Activated naive CD4-positive, alpha-beta T cell treated with anti-CD3 and anti-CD28 coated beads for 36 hours (primary cell): ENCODE data around the gene HRK. TPM values are rescaled to one million over a fixed set of nuclear protein-coding genes. Genes with fewer than 3 reads are reported as not detected.

Experiments used
- CTCF ChIA-PET: fragments of 350-600 bp; sonication (Branson Sonifier 250); formaldehyde crosslinking; loops from one replicate; lab custom pipeline; 2021; ENCODE audit warnings: antibody characterized with exemption; lab: Charles Lee
- DNase-seq: peaks from one replicate; pipeline ENCODE4 v3.0.0-alpha.2; 2020
- H3K27ac Mint-ChIP-seq: one replicate; pipeline ENCODE4 v1.8.0; 2021; ENCODE audit warnings: mild to moderate bottlenecking, mixed read lengths
- H3K27me3 Mint-ChIP-seq: one replicate; pipeline ENCODE4 v1.8.0; 2021; ENCODE audit warnings: low read depth, mixed read lengths
- H3K36me3 Mint-ChIP-seq: one replicate; pipeline ENCODE4 v1.8.0; 2021; ENCODE audit warnings: low read depth, mixed read lengths
- H3K4me1 Mint-ChIP-seq: one replicate; pipeline ENCODE4 v1.8.0; 2021; ENCODE audit warnings: low read depth, mixed read lengths
- H3K4me3 Mint-ChIP-seq: one replicate; pipeline ENCODE4 v1.8.0; 2021; ENCODE audit warnings: mild to moderate bottlenecking, moderate library complexity, mixed read lengths
- H3K9me3 Mint-ChIP-seq: one replicate; pipeline ENCODE4 v1.8.0; 2021; ENCODE audit warnings: mixed read lengths
- intact Hi-C: fragments of 100-400 bp; cut with micrococcal nuclease; formaldehyde crosslinking; loops from one replicate; pipeline ENCODE4 v1.15.1; 2023
- total RNA-seq, 2 experiments: library from RNA; stranded (reverse); gene quantifications; one replicate each; pipeline ENCODE4 v1.2.3, GENCODE V29; 2021

Gene HRK
- total RNA-seq, 2 experiments from 2014 or later: not detected

DNA sequence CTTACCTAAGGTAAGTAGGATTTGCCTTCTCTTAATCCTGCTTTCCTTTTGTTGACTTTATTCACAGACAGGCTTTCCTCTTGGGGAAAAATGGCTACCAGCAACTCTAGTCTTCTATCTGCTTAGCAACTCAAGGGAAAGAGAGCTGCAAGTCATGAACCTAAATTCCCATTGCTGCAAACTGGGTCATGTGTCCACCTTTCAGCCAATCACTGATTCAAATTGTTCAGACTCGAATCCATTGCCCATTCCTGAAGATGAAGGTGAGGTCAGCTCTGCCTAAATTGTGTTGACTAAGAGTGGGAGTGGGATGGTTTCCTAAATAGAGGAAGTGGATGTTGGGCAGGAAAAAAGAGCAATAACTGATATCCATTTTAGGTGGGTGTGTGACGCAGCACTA is 37.2 kb upstream of the HRK start:
- no peak overlapping the region for H3K27ac Mint-ChIP-seq
- H3K27me3 Mint-ChIP-seq: peaks cover 3% of the 10 kb centered on the region
- peaks cover 15% of the 10 kb centered on the region for H3K36me3 Mint-ChIP-seq
- intact Hi-C loops: no loop called here
- H3K4me1 Mint-ChIP-seq: peaks cover 54% of the 10 kb centered on the region
- no peaks in the 10 kb centered on the region for H3K9me3 Mint-ChIP-seq
- CTCF ChIA-PET: no interaction called here
- H3K4me3 Mint-ChIP-seq: no peak overlapping the region
- no peak for DNase-seq

GRCh38 chr12:116916714-116917114 is 35.5 kb upstream of the HRK start:
- Mint-ChIP-seq H3K27ac (no peak overlapping the region), H3K9me3 (no peaks in the 10 kb centered on the region), H3K4me1 (peaks cover 53% of the 10 kb centered on the region), H3K27me3 (peaks cover 3% of the 10 kb centered on the region), H3K36me3 (peaks cover 15% of the 10 kb centered on the region), H3K4me3 (no peak overlapping the region)
- intact Hi-C loops: no loop called here
- CTCF ChIA-PET: no interaction called here
- peak; percentile 22 for DNase-seq

DNA sequence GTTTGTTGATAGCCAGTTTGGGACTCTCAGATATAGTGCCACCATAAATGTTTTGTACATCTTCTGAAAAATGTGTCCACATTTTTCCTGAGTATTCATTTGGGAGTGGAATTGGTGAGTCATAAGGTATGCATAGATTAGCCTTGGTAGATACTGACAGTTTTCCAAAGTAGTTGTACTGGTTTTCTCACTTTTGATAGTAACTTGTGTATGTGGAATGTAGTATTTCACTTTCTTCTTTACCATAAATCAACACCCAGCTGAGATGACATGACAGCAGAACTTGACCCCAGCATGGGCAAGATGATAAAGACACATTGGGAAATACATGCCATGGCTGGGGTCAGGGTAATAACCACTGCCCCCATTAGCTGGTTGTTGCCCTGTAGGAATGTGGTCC is 34.9 kb upstream of the HRK start:
- peaks cover 15% of the 10 kb centered on the region for H3K36me3 Mint-ChIP-seq

DNA sequence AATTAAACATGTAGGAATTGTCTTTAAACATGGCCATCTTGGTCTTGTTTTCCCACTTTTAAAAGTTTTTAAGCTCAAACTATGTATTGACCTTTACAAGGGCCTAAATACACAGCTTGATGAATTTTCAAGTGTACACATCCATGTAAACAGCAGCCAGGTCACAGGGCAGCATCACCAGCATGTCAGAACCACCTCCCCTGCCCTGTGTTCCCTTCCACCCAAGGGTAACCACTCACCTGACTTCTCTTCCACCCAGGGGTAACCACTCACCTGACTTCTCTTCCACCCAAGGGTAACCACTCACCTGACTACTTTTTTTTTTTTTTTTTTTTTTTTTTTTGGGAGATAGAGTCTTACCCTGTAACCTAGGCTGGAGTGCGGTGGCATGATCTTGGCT is 34.1 kb upstream of the HRK start:
- H3K36me3 Mint-ChIP-seq: peaks cover 13% of the 10 kb centered on the region
- CTCF ChIA-PET: no interaction called here
- intact Hi-C loops: no loop called here
- no peaks in the 10 kb centered on the region for H3K9me3 Mint-ChIP-seq
- H3K27ac Mint-ChIP-seq: no peak overlapping the region
- peaks cover 44% of the 10 kb centered on the region for H3K4me1 Mint-ChIP-seq
- H3K27me3 Mint-ChIP-seq: no peaks in the 10 kb centered on the region
- no peak overlapping the region for H3K4me3 Mint-ChIP-seq
- DNase-seq: no peak

More for the DNA sequence above, 34.9 kb upstream of the HRK start:
- CTCF ChIA-PET: no interaction called here
- H3K4me3 Mint-ChIP-seq: no peak overlapping the region
- peaks cover 3% of the 10 kb centered on the region for H3K27me3 Mint-ChIP-seq
- no peak for DNase-seq
- intact Hi-C loops: no loop called here
- peaks cover 52% of the 10 kb centered on the region for H3K4me1 Mint-ChIP-seq
- no peaks in the 10 kb centered on the region for H3K9me3 Mint-ChIP-seq
- no peak overlapping the region for H3K27ac Mint-ChIP-seq

DNA sequence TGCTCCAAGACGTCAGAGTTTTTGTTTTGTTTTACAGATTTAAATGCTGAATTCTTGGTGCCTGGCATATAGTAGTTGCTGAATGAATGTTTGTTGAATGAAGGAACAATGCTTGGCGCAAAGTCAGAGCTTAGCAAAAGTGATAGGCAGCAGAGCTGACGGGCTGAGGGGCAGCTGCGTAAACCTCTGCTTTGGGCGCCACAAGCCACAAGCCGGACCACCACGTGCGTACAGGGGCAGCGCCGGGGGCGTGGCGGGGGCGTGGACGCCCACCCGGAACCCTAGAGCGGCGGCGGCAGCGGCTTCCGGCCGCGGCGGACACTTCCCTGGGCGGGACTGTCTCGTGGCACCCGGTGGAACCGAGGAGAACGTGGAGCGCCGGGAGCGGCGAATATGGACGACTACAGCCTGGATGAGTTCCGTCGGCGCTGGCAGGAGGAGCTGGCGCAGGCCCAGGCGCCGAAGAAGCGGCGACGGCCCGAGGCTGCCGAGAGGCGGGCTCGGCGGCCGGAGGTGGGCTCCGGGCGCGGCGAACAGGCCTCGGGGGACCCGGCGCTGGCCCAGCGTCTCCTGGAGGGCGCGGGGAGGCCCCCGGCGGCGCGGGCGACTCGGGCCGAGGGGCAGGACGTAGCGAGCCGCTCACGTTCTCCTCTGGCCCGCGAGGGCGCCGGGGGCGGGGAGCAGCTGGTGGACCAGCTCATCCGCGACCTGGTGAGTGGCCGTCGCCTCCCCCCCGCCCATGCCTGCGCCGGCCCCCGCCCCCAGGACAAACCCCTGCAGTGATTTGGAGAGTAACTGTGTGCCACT is 29.6 kb upstream of the HRK start, which contains the start of gene FBXW8:
TSS of gene FBXW8 (plus strand) at position 306 of the 807 bp plus-strand sequence. CDS start at position 394, 88 bp downstream.
- H3K4me1 Mint-ChIP-seq: peaks cover 19% of the 10 kb centered on the region
- peaks cover 2% of the 10 kb centered on the region for H3K36me3 Mint-ChIP-seq

GRCh38 chr12:116910280-116910644 is 29.0 kb upstream of the HRK start:
- Mint-ChIP-seq H3K27me3 (peaks cover 4% of the 10 kb centered on the region), H3K4me3 (peak overlapping the region; percentile 92), H3K27ac (no peak overlapping the region), H3K36me3 (no peaks in the 10 kb centered on the region), H3K4me1 (peaks cover 17% of the 10 kb centered on the region), H3K9me3 (no peaks in the 10 kb centered on the region)
- CTCF ChIA-PET: no interaction called here
- no peak for DNase-seq
- intact Hi-C loops: no loop called here

More for the DNA sequence above, 29.6 kb upstream of the HRK start, which contains the start of gene FBXW8:
- no peaks in the 10 kb centered on the region for H3K9me3 Mint-ChIP-seq
- DNase-seq: peak; percentile 62
- CTCF ChIA-PET: no interaction called here
- intact Hi-C loops: loop anchor here (1.0 kb wide), 2 partner anchors 11 to 173 kb away; partner anchors contain the start of genes RNFT2 and SPRING1
- peaks cover 4% of the 10 kb centered on the region for H3K27me3 Mint-ChIP-seq
- no peak within 1 kb of the TSS for H3K27ac Mint-ChIP-seq
- peak within 1 kb of the TSS; percentile 92 for H3K4me3 Mint-ChIP-seq

DNA sequence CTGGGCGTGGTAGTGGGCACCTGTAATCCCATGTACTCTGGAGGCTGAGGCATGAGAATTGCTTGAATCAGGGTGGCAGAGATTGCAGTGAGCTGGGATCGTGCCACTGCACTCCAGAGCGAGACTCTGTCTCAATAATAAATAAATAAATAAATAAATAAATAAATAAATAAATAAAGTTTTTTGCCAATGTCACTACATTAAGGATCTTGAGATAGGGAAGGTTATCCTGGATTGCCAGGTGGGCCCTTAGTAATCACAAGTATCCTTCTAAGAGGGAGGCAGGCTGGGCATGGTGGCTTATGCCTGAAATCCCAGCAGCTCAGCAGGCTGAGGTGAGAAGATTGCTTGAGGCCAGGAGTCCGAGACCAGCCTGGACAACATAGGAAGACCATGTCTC is 25.0 kb upstream of the HRK start:
- H3K4me1 Mint-ChIP-seq: no peaks in the 10 kb centered on the region
- H3K36me3 Mint-ChIP-seq: no peaks in the 10 kb centered on the region
- no peak overlapping the region for H3K4me3 Mint-ChIP-seq
- H3K9me3 Mint-ChIP-seq: no peaks in the 10 kb centered on the region
- no peak for DNase-seq
- CTCF ChIA-PET: interaction anchor here (1.1 to 1.3 kb wide), 2 partner anchors 50 to 120 kb away, joined by 3 read pairs; no protein-coding TSS in a partner anchor
- no peak overlapping the region for H3K27ac Mint-ChIP-seq
- peaks cover 9% of the 10 kb centered on the region for H3K27me3 Mint-ChIP-seq
- intact Hi-C loops: no loop called here

DNA sequence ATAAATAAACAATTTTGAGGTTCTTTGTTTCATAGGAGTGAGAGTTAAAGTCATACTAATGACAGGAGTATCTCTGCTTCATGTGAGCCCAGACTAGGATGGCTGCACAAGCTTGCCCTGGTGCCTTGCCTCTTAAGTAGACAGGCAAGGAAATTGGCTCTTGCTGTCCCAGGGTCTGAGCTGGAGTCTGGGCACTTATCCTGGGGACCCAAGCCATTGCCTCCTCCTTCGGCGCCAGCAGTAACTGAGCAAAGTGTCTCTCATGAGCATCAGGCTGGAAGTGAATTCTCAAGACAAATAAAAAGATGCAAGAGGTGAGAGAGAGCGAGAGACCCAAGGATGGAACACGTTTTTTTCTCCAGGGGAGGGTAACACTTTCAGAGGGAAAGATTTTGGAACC is 22.6 kb upstream of the HRK start:
- Mint-ChIP-seq H3K4me1 (no peaks in the 10 kb centered on the region), H3K27me3 (peaks cover 6% of the 10 kb centered on the region), H3K4me3 (no peak overlapping the region), H3K36me3 (no peaks in the 10 kb centered on the region), H3K27ac (no peak overlapping the region), H3K9me3 (no peaks in the 10 kb centered on the region)
- CTCF ChIA-PET: no interaction called here
- intact Hi-C loops: no loop called here
- DNase-seq: no peak

DNA sequence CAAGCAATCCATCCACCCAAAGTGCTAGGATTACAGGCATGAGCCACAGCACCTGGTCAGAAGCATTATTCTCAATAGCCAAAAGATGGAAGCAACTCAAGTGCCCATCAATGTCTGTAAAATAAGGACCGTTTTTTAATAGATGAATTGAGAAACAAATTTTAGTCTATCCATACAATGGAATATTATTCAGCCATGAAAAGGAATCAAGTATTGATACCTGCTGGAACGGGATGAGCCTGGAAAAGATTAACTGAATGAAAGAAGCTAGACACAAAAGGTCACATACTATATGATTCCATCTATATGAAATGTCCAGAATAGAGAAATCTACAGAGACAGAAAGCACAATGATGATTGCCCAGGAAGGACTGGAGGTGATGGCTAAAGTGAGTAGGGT is 20.4 kb upstream of the HRK start:
- Mint-ChIP-seq H3K27me3 (peaks cover 5% of the 10 kb centered on the region), H3K4me1 (no peaks in the 10 kb centered on the region), H3K4me3 (no peak overlapping the region), H3K36me3 (no peaks in the 10 kb centered on the region), H3K9me3 (no peaks in the 10 kb centered on the region), H3K27ac (no peak overlapping the region)
- no peak for DNase-seq
- intact Hi-C loops: no loop called here
- CTCF ChIA-PET: interaction anchor here (0.7 kb wide), 1 partner anchor 176 kb away, joined by 3 read pairs; no protein-coding TSS in a partner anchor

GRCh38 chr12:116898669-116899068 is 17.4 kb upstream of the HRK start:
- no peak overlapping the region for H3K4me3 Mint-ChIP-seq
- DNase-seq: no peak
- H3K36me3 Mint-ChIP-seq: no peaks in the 10 kb centered on the region
- peaks cover 5% of the 10 kb centered on the region for H3K27me3 Mint-ChIP-seq
- intact Hi-C loops: no loop called here
- no peaks in the 10 kb centered on the region for H3K9me3 Mint-ChIP-seq
- CTCF ChIA-PET: no interaction called here
- H3K27ac Mint-ChIP-seq: no peak overlapping the region
- H3K4me1 Mint-ChIP-seq: no peaks in the 10 kb centered on the region

DNA sequence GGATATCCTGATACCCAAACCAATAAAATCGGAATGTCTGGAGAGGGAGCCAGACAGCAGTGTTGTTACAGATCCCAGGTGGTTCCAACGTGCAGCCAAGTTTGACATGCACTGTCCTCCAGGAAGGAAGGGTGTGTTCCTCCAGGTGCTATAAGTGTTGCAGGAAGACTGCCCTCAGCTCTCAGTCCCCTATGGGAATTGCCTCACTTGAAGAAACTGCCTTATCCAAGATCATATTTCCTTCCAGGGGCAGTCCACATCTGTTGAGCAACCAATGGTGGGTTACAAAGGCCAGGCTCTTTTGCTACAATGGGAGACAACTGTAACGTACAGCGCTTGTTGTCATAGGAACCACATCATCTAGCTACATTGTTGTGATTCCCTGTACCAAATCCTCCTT is 16.2 kb upstream of the HRK start:
- H3K4me1 Mint-ChIP-seq: no peaks in the 10 kb centered on the region
- H3K27ac Mint-ChIP-seq: no peak overlapping the region
- H3K9me3 Mint-ChIP-seq: no peaks in the 10 kb centered on the region
- peaks cover 5% of the 10 kb centered on the region for H3K27me3 Mint-ChIP-seq
- H3K4me3 Mint-ChIP-seq: no peak overlapping the region
- CTCF ChIA-PET: no interaction called here
- H3K36me3 Mint-ChIP-seq: no peaks in the 10 kb centered on the region
- intact Hi-C loops: no loop called here
- no peak for DNase-seq

- no peak for DNase-seq
- H3K27ac Mint-ChIP-seq: no peak overlapping the region
- CTCF ChIA-PET: no interaction called here
- no peaks in the 10 kb centered on the region for H3K4me1 Mint-ChIP-seq
- no peaks in the 10 kb centered on the region for H3K27me3 Mint-ChIP-seq
- H3K4me3 Mint-ChIP-seq: no peak overlapping the region
- H3K9me3 Mint-ChIP-seq: no peaks in the 10 kb centered on the region
- no peaks in the 10 kb centered on the region for H3K36me3 Mint-ChIP-seq
- intact Hi-C loops: no loop called here
Observed at GRCh38 chr12:116896411-116896924, 15.2 kb upstream of the HRK start.

DNA sequence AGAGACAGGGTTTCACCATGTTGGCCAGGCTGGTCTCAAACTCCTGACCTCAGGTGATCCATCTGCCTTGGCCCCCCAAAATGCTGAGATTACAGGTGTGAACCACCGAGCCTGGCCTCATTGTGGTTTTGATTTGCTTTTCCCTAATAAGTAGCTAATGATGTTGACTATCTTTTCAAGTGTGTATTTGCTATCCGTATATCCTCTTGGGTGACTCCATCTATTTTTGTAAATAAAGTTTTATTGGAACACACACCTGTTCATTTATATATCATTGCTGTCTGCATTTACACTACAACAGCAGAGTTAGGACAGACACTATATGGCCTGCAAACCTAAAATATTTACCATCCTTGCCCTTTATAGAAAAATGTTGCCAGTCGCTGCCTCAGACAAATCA is 13.7 kb upstream of the HRK start:
- intact Hi-C loops: no loop called here
- Mint-ChIP-seq H3K9me3 (no peaks in the 10 kb centered on the region), H3K27ac (no peak overlapping the region), H3K4me3 (no peak overlapping the region), H3K4me1 (no peaks in the 10 kb centered on the region), H3K27me3 (no peaks in the 10 kb centered on the region), H3K36me3 (no peaks in the 10 kb centered on the region)
- no peak for DNase-seq
- CTCF ChIA-PET: no interaction called here
